ENCODE data around the gene DLL1.
"Not testable (repeated sequence)": the region's sequence is repeated elsewhere in the genome, so short reads cannot be mapped to it uniquely, and the experiment has no call there.

DLL1 gene

DNA sequence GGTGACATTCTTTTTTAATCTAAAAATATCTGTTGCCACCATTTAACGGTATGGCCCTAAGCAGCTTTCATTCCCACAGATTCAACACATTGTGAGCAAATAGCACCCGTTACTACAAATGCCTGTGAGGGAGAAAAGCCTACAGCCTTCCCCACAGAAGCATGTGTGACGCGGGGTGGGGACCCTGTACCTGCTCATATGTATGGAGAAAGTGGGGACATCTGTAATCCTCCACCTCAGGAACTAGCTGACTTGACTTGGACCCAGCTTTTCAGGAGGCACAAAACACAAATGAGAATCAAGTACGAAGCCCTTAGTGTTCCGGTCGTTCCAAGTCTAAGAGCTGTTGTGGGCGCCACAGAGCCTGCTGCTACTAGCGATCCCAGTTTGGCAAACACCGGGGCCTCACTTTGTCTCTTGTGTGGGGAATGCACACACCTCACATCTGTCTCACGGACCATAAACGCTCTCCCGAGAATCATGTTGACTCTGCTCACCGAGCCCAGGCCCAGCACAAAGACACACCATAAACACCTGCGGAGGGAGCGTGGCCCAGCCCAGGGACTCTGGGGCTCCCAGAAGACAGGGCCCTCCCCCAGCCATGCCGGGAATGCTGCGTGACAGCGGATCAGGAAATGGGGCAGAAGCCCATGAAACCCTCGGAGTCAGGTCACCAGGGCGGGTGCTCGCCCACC, 21.6 kb downstream of the DLL1 start:
- no peak for DNase-seq (ENCODE audit: low read depth, low spot score)

DNA sequence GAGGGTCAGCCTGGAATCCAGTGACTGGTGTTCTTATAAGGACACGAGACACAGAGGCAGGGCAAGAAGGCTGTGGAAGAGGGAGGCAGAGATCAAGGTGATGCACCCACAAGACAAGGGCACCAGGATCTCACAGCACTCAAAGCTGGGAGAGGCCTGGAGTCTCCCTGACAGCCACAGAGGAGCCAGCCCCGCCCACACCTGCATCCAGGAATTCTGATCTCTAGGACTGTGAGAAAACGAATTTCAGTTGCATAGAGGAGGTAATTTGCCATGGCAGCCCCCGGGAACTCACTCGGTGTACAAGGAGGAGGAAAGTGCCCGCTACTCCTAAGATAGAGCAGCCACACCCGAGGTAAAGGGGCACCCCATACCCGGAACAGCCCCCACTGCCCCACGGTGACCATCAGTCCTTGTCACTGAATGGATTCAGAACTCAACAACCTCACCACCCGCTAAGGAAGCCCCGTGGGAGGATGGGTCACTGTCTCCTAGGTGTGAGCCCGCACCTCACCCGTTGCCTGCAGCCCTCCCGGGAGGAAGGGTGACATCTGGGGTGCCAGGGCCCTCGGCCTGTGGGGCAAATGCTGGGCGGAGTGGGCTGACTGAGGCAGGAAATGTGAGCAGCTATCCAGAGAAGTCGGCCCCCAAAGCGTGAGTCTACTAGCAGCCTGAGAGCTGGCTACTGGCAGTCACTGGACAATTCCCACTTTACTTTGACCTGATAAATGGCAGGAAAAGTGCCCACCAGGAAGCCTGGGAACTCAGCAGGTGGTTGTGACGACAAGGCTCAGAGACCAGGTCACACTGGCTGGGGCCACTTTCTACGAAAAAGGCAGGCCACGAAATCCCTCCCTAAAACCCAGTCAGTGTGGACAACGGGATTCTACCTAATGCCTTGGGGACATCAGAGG, 22.4 kb downstream of the DLL1 start:
- DNase-seq (ENCODE audit: low read depth, low spot score) = no peak

DNA sequence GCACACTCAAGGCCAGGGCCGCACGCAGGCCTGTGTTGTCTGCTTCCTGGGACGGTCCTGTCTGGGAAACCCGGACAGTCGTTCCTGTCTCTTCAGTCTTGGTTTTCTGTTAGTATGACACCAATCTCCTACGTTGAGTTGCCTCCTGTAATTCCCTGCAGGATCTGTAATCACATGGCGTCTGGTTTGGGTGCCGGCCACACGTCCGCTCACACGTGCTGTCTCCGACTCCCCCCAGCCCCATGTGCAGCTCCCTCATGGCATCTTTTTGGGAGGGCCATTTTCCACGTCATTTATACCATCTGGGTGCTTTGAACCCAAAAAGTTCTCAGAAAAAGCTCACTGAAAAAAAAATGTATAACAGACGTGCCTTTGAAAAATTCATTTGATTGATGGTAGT, 23.2 kb downstream of the DLL1 start:
- no peak for DNase-seq (ENCODE audit: low read depth, low spot score)

DNA sequence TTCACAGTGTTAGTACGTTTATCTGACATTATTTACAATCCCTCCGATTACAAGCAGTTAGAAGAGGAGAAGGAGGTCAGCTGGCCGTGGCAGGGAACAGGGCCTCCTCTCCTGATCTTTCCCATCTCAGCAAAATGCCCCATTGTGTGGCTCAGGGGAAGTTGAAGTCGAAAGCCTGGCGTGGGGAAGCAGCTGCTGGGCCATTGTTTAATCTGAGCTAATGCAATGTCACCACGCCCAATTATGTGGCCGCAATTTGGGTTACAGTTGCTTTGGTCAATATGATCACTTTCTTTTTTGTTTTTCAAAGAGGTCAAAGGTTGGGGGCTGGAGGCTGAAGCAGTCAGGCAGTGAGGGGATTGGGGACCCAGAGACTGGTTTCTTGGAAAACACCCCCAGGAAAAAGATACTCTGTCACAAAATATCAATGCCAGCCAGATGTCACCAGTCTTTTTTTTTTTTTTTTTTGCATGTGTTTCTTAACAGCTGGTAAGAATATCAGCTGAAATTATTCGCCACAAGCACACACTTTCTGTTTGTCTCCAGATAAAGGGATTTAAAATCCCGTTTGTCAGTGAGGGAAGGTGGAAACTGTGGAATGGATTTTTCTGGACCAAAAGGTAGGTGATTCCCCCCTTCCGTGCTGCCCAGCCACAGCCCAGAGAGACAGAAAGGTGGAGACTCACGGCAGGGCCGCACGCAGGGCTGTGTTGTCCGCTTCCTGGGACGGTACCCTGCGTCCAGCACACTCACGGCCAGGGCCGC, 24.6 kb downstream of the DLL1 start:
- DNase-seq (ENCODE audit: low read depth, low spot score) = no peak

DNA sequence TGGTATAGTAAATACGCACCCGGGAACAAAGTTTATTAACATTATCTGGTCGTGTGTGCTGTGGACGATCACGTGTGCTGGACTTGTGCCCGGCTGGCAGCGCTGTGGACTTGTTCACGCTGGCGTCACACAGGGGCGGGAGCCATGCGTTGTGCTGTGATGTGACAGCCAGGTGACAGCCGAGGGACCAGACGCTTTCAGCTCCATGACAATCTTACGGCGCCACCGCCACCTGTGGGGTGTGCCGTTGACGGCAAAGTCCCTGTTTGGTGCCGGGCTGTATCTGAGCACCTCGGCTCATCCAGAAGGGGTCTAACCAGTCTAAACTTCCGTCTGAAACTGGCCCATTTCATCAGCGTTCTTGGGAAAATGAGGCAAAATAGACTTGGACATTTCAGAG, 25.2 kb downstream of the DLL1 start:
- DNase-seq (ENCODE audit: low read depth, low spot score) = no peak

DNA sequence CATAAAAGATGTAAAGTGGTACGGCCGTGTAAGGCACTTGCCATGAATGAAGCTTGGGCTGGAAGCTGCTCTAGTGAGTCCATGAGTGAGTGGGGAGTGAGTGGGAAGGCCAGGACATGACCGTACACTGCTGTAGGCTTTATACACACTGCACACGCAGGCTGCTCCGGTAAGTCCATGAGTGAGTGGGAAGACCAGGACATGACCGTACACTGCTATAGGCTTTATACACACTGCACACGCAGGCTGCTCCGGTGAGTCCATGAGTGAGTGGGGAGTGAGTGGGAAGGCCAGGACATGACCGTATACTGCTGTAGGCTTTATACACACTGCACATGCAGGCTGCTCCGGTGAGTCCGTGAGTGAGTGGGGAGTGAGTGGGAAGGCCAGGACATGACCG, 26.2 kb downstream of the DLL1 start:
- DNase-seq (ENCODE audit: low read depth, low spot score) = not testable (repeated sequence)

DNA sequence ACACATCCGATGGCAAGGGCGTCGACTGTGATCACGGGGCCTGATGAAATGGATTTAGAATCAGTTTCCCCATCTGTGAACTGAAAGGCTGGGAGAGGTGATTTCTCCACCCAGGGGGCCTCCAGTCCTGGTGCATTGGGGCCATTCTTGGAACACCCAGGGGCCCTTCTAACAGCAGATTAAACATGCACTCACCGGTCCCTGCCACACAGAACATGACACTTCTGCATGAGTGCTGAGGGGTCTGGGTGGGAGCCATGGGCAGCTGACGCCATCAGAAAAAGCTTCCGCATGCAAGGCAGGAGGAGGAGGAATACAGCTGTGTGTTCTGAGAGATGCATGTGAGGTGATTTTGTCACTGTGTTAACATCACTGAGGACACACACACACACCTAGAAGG, 26.8 kb downstream of the DLL1 start:
- no peak for DNase-seq (ENCODE audit: low read depth, low spot score)

DNA sequence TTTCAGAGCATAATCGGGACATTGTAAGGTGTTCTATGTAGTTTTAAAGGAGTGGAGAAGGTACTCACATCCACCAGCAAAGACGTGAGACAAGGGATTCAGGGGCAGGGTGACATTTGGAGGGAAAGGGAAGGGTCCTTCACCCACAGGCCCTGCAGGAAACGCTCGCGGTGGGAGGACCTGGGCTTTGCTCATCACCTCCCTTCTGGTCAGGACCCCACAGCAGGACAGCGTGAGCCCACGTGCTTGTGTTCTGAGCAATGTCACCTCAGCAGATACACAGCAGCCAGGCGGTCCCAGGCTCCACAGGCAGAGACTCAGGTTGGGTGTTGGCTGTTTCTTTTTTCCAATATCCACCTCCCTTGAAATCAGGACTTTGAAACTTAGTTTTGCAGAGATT, 27.5 kb downstream of the DLL1 start:
- no peak for DNase-seq (ENCODE audit: low read depth, low spot score)

DNA sequence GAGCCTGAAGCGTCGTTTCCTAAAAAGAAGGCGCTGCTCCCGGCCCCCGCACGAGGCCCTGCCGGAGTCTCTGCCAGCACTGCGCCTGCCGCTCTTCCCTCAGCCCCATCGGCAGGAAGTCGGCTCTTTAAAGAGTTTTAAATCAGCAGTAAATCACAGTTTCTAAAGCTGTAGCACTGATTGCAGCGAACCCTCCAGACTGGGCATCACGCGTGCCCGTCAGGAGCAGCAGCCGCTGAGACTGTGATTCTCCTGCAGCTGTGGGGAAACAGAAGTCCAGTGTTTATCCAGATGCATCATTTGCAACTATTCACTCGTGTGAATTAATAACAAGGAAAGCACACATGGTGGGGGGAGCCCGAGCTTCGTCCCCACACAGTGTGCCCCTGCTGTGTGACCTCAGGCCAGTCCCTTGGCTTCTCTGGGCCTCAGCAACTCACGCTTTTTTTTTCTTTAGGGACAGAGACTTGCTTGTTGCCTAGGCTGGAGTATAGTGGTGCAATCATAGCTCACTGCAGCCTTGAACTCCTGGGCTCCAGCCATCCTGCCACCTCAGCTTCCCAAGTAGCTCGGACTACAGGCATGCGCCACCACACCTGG, 28.3 kb downstream of the DLL1 start:
- DNase-seq (ENCODE audit: low read depth, low spot score) = no peak

DNA sequence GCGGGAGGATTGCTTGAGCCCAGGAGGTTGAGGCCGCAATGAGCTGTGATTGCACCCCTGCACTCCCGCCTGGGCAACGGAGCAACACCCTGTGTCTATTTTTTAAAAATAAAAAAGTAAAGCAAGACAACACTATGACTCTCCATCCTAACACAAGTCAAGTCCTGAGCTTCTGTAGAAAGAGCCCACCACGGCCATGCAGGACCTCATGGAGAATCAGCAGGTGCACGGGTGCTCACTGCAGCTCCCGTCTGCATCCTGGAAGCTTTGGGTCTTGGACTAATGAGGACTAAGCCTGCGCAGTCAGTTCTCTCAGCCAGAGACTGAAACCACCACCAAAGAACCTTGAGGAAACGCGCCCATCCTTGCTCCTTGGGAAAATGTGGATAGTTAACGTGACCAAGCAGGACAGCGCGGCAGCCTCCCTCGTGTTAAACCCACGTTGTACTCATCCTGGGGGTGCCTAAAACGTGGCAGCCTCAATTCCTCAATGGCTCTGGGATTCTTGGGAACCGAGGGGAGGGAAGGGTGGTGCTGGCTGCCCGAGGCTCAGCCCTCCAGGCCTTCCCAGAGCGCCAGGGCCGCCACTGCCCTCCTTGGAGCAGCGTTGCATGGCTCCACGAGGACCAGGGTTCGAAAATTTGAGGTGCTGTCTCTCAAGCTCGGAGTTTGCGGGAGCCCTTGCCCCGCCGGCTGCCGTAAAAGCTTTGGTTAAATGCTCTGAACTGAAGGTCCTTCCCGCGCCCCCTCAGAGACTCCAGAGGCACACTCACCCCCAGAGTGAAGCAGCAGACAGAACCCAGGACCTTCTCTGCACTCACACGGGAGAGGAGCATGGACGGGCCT, 29.0 kb downstream of the DLL1 start:
- no peak for DNase-seq (ENCODE audit: low read depth, low spot score)

DNA sequence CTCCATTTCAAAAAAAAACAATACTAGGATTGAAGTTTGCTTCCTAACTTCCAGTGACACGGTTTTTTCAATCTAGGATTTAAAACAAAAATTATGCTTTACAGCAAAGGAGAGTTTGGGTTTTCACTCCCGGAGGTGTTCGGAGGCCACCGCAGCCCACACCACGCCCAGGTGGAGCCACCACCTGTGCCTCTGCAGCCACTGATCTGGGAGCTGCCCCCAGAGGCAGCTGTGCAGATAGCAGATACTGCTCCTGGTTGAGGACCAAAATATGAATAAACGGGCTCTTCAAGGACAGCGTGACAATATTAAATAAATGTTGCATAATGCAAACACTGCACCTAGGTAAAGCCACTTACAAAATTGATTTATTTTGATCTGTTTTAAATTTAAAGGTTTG, 30.2 kb downstream of the DLL1 start:
- DNase-seq (ENCODE audit: low read depth, low spot score) = no peak

DNA sequence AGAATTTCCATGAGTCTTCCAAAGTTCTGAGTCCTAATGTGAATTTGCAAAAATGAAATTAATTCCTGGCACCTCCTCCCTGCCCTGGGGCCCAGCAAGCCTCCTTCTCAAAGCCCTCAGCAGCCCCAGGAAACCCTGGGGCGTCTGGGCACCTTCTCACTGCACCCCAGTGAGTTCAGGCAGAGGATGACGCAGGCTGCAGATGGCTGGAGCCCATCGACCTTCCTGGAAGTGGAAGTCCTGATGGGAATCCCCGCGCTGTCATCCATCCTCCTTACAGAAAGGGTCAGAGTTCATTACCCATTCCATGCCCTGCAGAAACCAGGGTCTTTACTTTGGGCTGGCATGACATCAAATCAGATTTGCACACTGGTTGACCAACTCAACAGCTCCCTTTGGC, 31.6 kb downstream of the DLL1 start:
- DNase-seq (ENCODE audit: low read depth, low spot score) = no peak

DNA sequence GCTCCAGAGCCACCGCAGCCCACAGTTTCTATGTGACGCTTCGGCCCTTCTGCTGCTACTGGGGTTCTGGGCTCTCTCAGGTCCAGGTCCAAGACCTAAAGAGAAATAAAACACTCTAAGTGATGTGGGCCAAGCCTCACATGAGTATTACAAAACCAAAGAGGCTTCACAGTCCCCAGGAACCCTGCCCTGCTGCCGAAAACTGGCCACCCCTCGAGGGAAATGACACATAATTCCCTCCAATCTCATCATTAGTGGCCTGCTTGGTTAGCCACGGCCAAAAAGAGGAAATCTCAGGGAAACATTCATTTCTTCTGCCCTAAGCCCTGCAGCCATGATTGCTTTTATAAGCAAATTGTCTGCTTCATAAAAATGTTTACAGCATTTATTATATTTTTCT, 32.5 kb downstream of the DLL1 start:
- DNase-seq (ENCODE audit: low read depth, low spot score) = no peak

DNA sequence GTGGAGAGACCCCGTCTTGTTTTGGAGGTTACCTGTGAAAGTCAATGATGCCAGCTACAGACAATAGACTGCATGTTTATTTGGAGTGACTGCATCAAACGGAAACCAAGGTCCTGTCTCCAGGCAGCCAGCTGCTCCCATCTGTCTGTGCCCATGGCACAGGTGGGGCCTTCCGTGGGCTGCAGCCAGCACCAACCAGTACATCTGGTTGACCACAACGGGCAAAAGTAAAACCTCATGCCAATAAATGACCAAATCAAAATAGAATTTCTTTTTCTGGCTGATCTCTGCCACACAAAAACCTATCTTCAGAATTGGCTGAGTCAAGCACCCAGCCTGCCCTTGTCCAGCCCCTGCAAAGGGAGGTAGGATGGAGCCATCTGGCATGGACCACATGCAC, 33.5 kb downstream of the DLL1 start:
- no peak for DNase-seq (ENCODE audit: low read depth, low spot score)

DNA sequence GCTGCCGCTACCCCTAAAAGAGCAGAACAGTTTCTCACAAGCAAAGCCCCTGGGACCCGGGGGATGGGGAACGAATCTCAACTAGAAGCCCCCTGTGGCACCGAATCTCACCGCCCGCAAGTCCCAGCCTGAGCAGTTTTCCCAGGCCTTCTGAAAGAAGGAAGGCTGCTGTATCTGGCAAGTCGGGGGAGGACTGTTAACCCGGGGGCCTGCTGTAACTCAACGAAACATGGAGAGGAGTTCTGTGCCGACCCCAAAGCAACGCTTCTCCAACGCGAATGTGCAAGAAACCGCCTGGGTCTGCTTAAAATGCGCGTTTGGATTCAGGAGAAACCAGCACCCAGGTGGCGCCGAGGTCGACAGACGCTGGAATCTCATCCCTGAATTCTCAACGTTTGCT, 34.2 kb downstream of the DLL1 start:
- no peak for DNase-seq (ENCODE audit: low read depth, low spot score)

DNA sequence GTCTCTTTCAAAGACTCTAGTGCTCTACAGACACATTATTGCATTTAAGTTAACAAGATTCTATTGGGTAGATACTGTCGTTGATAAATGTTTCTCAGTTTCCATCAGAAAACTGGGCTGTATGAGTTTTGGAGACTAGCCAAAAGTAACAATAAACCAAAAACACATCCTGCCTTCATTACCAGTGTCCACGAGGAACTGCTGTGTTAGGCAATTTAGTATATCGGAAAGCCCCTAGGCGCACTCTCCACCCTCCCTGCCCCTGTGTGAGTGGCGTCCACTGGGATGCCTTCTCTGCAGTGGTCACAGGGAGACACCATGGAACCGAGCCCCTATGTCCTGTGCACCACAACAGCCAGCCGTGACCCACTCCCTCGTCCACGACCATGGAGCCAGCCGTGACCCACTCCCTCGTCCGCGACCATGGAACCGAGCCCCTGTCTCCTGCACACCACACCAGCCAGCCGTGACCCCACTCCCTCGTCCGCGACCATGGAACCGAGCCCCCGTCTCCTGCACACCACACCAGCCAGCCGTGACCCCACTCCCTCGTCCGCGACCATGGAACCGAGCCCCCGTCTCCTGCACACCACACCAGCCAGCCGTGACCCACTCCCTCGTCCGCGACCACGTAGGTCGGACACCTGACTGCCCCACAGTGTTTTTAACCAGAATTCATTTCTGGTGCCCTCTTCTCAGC, 35.3 kb downstream of the DLL1 start:
- no peak for DNase-seq (ENCODE audit: low read depth, low spot score)

DNA sequence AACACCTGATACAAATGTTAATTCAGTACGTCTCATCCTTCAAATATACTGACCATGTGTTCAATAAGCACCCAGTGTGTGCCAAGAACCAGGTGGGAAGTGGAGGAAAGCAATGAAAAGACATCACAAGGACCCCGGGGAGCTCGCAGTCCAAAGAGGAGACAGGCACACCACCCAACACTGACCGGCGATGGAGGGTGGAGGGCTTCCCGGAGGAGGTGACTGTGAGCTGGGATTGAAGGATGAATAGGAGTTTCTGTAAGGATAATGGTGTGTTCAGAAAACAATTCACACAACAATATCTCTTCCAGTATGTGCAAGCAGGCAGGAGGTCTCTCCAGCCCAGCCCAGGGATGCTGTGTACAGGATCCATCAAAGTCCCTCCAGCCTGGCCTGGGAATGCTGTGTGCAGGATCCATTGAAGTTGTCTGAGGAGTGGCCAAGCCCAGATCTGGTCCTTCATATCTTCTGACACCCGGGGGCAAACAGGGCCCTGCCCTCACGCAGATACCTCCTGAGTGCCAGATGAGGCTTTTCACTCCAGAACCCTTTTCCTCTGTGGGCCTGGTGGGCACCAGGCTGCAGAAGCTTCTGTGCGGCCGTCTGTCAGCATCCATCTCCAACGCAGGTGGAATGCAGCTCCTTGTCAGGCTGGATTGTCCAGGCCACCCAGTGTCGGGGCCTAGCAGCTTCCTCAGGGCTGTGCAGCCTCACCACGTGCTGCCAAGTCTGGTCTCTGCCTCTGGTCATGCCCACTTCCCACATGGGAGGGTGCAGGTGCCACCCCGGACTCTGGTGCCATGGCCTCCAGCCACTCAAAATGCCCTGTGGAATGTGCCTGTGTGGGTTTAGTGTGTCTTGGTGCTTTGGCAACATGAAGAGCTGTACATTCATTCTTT, 36.3 kb downstream of the DLL1 start:
- DNase-seq (ENCODE audit: low read depth, low spot score) = no peak

DNA sequence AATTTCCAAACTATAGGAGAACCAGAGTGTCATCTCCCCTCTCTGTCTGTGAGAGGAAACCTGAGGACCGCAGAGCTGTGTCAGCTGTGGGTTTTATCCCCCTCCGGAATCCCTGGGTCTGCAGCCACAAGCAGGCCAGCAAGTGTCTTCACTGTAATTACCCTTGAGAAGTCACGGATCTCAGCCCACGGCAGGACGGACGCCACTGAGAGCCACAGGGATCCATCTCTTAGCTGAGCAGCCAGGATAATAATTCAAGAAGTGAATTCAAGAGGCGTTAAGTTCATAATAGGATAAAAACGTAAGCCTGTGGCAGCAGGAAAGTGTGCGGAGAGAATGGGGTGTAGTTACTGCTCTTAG, 37.0 kb downstream of the DLL1 start:
- DNase-seq (ENCODE audit: low read depth, low spot score) = no peak

DNA sequence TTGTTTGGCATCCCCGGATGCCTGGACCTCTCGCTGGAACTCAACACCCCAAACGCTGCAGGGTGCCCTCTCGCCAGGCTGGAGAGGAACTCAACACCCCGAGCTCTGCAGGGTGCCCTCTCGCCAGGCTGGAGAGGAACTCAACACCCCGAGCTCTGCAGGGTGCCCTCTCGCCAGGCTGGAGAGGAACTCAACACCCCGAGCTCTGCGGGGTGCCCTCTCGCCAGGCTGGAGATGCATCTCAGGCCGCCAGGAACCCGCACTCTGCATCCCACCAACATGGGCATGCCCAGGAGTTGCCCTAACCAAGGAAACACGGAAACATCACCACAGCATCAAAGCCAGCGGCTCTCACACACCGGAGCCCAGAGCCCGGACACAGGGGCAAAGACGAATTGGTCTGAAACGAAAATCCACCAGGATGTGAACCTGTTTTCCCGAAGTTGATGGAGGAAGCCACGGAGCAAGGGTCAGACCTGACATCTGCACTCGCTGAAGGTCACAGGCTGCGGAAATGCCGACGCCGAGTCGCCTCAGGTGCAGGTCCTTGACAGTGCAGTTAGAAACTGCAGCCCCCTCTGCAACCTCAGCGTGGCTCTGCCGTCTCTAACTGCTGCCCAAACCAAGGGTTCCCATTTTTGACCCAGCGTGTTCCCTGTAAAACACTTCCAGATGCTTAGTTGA, 37.5 kb downstream of the DLL1 start:
- DNase-seq (ENCODE audit: low read depth, low spot score) = no peak
